Activated CD8-positive, alpha-beta memory T cell treated with anti-CD3 and anti-CD28 coated beads for 1 hour (primary cell): ENCODE measurements around the gene TENM4.
"Not testable (repeated sequence)": the region's sequence is repeated elsewhere in the genome, so short reads cannot be mapped to it uniquely, and the experiment has no call there.

ENCODE experiments used
- DNase-seq, 2 donors: peaks; one replicate each; pipeline ENCODE4 v3.0.0-alpha.2; 2020; ENCODE audit warnings: low read depth in 1 of 2; ENCODE audit errors: extremely low read depth in 1 of 2

The TENM4 gene

DNA sequence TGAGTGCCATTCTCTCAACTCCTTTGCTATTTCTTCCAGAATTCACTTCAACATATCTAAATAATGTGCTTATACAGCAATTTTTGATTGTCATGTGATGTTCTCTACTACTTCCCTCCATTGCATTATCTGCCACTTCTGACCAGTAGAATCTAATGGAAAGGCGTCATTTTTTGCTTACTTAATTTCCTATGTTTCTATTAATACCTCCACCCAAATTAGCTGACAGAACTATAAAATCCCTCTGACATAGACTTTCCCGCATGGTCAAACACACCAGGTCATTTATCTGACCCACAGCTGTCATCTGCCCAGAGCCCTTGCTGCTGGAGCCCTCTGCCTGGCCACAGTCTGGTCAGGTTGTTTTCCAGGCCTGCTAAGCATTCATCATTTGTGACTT is 607.6 kb downstream of the TENM4 start:
- DNase-seq, result no peak

DNA sequence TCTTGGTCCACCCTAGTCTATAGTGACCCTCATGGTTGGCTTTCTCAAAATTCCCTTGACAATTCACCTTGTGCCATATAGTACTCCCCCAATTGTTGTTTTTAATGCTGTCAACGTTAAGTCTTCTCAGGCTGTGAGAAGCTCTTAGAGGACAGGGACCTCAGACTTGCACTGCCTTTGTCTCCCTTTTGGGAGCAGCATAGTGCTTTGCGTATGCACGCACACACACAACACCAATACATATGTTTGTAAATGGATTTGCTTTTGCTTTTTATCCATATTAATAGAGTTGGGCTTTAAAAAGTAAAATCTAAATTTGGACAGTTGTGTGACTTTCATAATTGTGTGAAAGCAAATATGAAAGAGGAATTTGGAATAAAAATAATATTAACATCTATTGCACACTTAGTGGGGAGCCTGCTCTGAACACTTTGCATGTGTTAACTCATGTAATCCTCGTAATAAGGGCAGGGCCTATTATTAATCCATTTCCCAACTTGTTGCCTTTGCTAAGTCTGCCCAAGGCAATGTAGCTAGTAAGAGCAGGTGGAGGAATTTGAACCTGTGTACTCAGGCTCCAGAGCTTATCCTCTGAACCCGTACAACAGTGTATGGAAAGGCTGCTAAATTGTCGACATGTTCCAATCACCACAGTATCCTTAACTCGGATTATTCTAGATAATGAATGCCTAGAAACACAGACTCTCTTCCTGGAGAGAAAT is 608.4 kb downstream of the TENM4 start:
- DNase-seq, result no peak

DNA sequence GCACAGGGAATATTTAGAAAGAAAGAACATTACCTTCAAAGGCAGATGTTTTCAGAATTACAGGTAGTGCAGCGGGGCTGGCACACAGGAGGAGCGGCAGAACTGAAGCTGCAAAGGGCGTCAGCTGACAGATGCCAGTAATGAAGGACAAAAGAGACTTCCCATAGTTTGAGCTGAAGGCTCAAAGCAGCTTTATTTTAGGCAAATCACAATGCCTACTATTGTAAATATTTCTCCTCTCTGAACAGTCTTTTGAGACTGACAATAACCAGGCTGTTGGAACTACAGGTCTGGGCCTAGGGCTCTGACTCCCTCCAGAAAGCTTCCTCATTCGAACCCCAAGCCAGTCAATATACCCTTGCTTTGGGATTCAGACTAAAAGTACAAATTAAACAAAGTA is 609.3 kb downstream of the TENM4 start:
- DNase-seq, result no peak

DNA sequence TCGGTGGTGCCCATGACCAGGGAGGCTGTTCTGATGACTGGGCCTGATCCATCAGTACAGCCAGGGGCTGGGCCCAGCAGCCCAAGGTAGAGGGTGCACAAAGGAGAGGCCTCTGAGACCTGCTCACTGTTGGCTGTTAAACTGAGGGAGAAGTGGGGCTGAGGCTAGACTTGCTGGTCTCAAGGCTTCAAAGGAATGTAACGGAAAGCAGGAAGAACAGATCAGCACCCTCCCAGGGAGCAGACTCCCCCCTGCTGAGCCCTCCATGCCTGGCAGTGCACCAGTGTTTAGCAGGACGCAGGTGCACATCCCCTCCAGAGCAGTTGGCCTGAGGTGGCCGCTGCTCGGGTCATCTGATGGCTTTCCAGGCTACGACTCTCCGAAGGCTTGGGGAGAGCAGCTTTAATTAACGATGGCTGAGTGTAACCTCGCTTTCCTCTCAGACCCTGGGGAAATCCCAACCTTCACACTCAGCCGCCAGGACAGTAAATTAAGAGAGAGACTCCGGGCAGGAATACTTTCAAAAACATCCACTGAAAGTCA is 610.5 kb downstream of the TENM4 start:
- DNase-seq, result no peak

DNA sequence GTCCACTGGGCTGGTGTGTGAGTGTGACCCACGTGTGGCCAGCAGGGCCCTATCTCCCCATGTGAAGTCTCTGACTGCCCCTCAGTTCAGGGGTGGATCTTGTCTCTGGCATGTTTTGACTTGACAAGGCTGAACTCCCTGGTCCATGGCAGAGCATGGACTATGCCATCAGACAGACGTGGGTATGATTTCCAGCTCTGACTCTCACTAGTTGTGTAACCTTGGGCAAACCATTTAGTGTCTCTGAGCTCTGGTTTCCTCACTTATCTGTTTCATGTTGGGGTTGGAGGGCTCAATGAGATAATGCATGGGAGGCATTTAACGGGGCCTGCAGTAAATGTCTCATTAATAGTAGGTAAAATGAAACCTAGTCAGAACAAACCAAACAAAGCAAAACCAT is 611.7 kb downstream of the TENM4 start:
- no peak for DNase-seq

DNA sequence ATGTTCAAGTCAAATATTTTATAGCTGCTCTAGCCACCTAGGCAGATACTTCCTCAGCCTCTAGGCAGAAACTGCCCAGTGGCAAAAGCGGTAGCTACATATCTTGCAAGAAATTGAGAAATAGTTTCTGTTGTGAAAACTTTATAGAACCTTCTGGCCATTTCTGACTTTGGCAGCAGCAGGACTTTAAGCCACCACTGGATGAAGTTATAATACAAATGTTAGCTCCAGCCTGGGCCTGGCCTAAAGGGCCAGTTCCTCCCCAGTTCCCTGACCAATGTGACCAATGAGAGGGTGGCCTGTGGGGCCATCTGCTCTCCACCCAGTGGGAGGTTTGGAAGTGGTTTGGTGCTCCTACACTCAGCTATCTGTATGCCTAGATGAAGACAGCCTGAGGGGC is 612.2 kb downstream of the TENM4 start:
- DNase-seq, result no peak

DNA sequence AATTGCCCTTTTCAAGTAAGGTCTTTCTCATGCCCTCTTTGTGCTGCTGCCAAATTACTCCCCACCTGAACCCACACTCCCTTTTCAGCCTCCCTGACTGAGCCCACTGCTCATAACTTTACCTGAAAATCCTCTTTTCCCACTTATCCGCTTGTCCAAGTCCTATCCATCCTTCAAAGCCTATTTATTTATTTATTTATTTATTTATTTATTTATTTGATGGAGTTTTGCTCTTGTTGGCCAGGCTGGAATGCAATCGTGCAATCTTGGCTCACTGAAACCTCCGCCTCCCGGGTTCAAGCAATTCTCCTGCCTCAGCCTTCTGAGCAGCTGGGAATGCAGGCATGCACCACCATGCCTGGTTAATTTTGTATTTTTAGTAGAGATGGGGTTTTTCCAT is 613.5 kb downstream of the TENM4 start:
- DNase-seq, result not testable (repeated sequence)

DNA sequence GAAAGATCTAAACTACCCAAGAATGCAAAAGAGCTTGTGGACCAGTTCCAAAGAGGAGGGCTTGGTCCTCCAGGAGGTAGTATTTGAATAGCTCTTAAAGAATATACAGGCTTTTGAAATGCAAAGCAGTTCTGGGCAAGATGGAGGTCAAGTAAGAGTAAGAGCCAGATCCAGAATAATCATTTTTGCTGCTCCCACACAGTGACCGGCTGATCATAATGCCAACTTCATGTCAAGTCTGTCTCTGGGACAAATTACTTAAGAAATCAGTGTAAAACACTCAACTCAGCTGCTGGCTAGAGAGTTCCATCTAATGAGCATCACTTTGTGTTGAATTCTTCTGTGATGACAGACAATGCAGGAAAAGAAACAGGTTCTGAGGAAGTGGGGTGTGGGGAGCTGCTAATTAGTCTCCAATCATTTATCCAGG is 615.2 kb downstream of the TENM4 start:
- DNase-seq, result no peak

DNA sequence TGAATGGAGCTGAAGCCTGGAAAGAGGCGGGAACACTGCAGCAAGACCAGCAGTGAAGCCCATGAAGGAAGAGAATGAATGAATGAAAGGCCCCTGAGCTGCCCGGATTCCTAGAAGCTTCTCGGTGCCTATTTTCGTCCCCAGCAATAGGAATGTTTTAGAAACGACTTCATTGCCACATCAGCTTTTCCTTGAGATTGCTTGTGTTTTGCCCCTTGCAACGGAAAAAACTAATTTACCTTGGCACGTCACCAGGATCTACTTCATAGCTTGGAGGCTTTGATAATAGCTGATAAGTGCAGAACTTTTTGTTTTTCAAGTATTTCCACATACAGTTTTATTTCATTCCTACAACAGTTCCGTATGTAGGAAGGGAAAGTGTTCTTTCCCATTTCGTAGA is 617.2 kb downstream of the TENM4 start:
- DNase-seq, result no peak

DNA sequence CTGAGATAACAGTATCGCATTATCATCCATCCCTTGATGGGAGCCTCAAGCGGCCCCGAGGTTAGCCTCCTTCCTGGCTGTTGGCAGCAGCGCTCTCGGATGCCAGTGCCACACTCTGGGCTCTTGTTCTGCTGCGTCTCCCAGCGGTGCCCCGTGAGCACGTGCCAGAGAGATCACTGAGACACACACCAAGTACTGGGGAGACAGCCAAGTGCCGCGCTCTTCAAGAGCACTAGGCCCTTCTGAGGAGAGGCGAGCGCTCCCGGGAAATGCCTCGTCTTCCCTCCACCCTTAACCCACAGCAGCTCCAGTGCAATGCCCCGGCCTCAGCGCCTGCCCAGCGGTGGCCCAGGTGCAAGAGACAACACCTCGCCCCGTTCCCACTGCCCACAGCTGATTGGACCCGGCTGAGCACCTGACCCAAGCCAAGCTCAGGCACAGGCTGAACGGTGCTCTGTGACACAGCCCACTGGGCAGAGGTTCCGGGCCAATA is 617.9 kb downstream of the TENM4 start:
- no peak for DNase-seq

DNA sequence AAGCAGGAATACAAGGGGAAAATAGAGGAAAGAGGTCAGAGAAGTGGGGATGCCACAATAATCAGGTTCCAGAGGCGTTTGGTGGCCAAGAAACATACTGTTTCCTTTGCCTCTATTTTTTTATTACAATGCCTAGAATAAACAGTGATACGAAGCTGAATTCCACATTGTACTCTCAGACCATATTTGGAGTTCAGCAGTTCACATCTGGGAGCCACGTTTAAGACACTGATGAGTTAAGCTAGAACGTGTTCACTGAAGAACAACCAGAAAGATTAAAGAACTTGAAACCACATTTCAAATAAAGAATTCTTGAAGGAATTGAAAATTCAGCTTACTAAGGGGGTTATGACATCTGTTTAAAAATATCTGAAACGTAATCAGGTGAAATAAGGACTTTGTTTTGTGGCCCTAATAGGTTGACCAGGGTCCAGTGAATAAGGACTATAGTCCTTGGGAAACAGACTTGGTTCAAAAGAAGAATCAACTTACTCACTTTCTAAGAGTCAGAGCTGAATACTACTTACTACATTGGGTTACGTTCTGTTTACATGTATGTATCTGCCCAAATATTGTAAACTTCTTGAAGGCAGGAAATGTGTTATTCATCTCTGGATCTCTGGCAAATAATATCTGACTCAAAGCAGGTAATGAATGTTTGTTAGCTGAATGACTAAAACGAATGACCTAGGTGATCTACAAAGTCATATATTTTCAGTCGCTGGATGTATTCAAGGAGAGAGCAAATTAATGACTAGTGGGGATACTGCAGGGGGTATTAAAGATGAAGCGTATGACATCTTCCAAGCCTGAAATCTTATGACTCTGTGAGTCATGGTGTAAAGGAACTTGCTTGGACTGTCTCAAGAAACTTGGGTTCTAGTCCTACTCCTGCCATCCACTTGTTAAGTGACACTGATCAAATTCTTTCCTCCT is 619.2 kb downstream of the TENM4 start:
- DNase-seq, result no peak

DNA sequence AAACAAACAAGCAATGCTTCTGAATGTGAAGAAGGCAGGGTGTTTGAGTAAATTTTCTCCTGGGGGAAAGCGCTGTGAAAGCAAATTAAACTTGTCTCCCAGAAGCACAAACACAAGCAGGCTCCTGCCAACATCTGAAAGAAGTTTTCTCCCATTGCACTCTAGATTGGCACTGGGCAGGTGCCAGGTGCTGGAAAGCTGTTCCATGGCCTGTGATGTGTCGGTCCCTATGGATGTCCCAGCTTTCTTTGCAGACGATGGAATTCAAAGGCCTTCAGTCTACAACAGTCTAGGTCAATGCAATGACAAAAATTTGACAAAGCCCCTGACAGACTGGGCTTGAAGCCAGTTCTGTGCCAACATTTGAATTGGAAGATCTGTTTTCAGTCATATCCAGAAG is 620.1 kb downstream of the TENM4 start:
- DNase-seq, result no peak

DNA sequence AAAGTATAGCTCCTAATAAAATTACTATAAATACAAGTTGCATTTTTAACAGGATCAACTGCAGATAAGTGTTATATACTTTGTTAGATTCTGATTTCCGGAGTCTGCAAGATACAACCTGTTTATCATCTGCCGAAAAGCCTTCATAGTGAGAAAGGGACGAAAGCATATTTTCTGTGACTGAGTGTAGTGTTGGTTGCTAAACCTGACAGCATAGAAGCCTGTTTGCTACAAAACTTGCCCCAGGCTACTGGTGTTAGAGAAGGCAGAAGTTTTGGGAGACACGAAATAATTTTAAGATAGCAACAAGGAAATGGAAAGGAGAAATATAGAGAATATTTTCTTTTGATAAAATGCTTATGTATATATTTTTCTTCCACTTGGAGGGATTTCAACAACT is 622.6 kb downstream of the TENM4 start:
- DNase-seq, result no peak

DNA sequence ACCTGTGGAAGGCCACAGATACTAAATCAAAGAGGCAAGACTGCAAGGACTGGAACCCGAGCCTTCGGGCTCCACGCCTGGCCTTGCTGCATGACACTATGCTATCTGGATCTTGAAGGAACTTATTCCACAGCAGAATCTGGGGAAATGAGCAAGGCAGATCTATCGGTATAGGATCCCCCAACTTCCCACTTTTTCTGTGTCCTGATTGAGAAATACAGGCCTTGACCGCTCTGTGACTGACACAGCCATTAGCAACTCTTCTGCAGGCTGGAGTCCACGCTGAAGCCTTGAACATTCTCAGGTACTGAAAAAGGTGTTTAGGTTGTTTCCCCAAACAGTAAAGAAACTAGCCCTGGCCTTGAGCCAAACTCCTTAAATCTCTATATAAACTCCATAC is 625.0 kb downstream of the TENM4 start:
- no peak for DNase-seq

DNA sequence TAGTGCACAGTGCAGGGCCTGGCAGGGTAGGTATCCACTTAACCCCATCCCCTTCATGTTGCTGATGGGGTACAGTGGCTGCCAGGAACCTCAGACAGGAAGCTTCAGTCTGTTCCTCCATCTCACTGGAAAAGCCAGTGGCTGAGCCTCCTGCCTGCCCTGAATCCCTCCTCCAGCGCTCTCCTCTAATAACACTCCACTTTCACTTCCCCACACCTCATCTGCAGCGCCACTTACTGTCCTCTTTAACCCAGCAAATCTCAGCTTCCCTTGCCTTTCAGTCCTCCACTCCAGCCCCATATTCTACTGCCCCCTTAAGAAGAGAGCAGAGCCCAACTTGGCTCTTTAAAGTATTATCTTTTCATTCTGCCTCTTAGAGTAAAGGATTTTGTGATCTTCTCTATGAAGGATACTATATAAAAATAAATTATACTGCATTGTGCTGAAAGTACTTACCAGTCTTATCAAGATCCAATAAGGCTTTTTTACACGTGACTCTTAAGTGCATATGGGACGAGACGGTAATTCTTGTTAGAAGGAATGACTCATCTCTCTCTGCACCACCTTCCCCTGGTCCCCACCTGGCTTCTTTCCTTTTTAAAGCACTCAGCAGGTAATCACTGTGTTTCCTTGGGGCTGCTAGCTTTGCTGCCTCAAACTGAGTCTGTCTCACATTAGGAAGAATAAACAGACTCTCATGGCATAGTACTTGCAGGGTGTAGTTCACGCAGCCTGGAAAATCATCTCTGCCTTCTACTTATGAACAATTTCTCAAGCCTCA is 628.1 kb downstream of the TENM4 start:
- DNase-seq, result no peak

DNA sequence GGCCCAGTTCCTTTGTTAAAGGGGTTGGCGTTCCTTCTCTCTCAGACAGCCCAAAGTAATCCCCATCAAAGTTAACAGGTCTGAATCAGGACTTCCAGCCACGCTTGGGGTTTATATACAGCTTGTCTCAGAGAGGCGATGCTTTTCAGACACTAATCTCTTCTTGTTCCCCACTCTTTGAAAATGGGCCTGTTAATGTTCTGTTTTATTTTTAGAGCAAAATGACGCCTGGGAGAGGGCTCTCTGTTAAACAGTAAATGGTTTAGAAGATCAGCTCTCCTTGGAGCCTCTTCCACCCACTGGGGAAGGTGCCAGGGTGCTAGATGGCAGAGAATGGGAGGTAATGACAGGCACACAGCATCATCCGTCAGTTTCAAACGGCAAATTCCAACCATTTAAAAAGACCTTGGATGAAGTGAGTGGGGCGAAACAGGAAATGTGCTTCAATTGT is 630.2 kb downstream of the TENM4 start:
- no peak for DNase-seq

DNA sequence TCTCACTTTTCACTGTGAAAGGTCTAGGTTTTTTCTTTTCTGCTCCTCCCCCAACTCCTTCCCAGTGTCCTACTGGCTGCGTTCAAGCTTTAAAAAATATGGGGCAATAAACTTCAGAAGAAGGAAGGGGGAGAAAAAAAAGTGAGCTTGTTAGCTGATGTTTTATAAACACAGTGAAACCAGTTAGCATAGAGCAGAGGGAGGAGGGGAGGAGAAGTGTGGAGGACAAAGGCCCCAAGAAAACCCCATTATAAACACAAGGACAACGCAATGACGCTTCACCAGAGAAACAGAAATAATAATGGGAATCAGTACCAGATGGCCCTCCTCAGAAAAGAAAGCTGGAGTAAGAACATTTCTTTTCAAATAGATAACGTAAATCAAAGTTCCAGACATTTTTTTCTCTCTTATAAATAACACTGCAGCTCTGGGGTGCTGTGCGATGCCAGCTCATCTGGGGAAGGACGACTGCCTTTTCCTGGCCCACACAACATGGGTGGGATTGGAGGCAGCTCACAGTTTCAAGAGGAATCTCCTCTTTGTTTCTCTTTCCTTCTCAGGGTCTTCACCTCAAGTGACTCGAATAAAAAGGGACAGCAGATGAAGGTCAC is 630.8 kb downstream of the TENM4 start:
- no peak for DNase-seq

DNA sequence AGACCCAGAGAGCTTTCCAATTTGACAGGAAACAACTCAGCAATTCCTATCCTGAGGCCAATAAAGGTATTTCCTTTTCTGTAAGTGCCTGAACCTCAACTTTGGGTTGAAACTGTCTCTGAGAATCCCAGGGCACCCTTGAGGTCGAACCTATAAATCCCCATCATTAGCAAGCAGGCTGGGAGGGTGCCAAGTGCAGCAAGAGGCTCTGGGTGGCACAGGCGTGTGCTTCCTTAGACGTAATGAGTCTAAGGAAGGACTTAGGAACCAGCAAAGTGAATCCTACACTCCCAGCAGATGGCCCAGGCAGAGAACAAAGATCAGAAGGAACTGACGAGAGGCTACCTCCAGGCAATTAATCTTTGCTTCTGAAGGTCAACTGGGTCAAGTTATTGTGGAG is 631.9 kb downstream of the TENM4 start:
- DNase-seq, result no peak

DNA sequence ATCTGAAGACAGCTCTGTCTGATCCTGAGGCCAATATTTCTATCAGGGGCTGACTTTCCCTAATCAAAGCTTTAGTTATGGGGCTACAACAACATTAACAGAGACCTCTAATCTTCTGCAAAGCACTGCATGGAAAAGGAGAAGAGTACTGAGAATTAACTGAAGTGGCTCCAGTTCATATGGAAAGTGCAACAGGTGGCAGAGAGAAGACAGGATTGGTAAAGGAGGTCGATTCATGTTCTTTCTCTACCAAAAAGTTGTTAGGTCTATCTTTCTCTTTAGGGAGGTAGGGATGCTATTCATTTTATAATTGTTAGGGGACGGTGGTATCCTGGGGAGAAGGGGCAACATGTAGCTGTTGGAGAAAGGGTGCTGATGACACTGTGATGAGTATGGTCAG is 633.5 kb downstream of the TENM4 start:
- no peak for DNase-seq

DNA sequence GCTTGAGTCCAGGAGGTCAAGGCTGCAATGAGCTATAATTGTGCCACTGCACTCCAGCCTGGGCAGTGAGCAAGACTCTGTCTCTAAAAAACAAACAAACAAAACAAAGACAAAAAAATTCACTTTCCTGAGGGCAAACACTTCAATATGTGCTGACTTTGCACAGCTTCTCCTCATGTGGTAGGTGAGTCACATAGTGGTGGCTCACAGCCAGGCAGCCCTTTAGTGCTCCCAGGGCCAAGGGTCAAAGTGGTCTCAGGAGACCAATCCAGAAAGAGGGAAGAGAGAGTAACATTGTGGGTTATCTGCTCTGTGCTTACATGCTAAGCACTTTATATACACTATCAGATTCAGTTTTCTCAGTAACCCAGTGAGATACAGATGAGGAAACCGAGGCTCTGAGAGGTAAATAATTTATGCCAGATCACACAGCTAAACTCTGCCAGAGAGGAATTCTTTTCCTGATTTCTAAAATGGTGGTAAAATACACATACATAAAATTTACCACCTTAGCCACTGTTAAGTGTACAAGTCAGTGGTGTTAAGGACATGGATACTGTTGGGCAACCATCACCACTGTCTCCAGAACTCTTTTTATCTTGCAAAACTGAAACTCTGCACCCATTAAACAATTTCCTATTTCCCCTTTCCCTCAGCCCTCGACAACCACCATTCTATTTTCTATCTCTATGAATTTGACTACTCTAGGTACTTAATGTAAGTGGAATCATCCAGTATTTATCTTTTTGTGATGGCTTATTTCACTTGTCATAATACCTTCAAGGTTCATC is 634.4 kb downstream of the TENM4 start:
- no peak for DNase-seq
